ENCODE results near the gene VLDLR.

Gene VLDLR

GRCh38 chr9:2638871-2639673 lies 17.5 kb downstream of the VLDLR start:
- TF ChIP-seq GABPA (IDR thresholded peaks at IDR 0.05; ENCODE audit: low read depth) (no peak), POLR2AphosphoS5 (IDR thresholded peaks at IDR 0.05; ENCODE audit: low read depth) (no peak), SPI1 (IDR thresholded peaks at IDR 0.05; ENCODE audit: borderline replicate concordance, low read depth) (no peak), REST (IDR thresholded peaks at IDR 0.05; ENCODE audit: insufficient replicate concordance, low read depth) (no peak), CTCF (IDR thresholded peaks at IDR 0.05; ENCODE audit: insufficient read depth, low read length) (no peak)

GRCh38 chr9:2639786-2640185 lies 18.2 kb downstream of the VLDLR start:
- H3K4me3 ChIP-seq (replicated peaks; ENCODE audit: insufficient read depth, low read length) = no peak overlapping the region
- H3K27me3 ChIP-seq (ENCODE audit: insufficient read depth, poor library complexity, severe bottlenecking) = no peaks in the 10 kb centered on the region
- H3K27ac ChIP-seq (replicated peaks) = no peak overlapping the region
- no peak for TF ChIP-seq GABPA (IDR thresholded peaks at IDR 0.05; ENCODE audit: low read depth)
- no peak for TF ChIP-seq REST (IDR thresholded peaks at IDR 0.05; ENCODE audit: insufficient replicate concordance, low read depth)
- DNase-seq (ENCODE audit: low read depth in 1 of 2, low spot score in 1 of 2) = no peak

More at GRCh38 chr9:2638871-2639673, 17.5 kb downstream of the VLDLR start:
- Histone ChIP-seq H3K27ac (replicated peaks) (no peak overlapping the region), H3K4me3 (replicated peaks; ENCODE audit: insufficient read depth, low read length) (no peak overlapping the region), H3K27me3 (ENCODE audit: insufficient read depth, poor library complexity, severe bottlenecking) (no peaks in the 10 kb centered on the region)
- no peak for DNase-seq (ENCODE audit: low read depth in 1 of 2, low spot score in 1 of 2)

DNA sequence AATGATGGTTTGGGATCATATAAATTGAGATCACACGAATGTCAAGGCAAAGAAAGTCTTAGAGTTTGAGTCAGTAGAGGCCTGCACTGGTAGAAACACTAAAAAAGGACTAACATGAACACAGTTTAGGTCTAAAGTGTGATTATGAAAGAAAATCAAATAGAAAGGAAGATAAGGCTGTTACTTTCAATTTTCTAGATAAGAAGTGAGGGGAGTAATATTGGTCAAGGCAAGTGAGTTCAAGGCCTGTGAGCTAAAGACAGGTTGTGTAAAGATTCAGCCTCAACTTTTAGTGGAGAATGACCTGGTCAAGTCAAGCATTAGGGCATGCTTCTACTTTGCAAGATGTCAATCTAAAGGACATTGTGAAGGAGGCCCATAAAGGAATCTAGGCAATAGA lies 19.0 kb downstream of the VLDLR start:
- Histone ChIP-seq H3K27me3 (ENCODE audit: insufficient read depth, poor library complexity, severe bottlenecking) (no peaks in the 10 kb centered on the region), H3K4me3 (replicated peaks; ENCODE audit: insufficient read depth, low read length) (no peak overlapping the region), H3K27ac (replicated peaks) (no peak overlapping the region)
- no peak for DNase-seq (ENCODE audit: low read depth in 1 of 2, low spot score in 1 of 2)
- TF ChIP-seq SPI1 (IDR thresholded peaks at IDR 0.05; ENCODE audit: borderline replicate concordance, low read depth) (no peak), GABPA (IDR thresholded peaks at IDR 0.05; ENCODE audit: low read depth) (no peak), CTCF (IDR thresholded peaks at IDR 0.05; ENCODE audit: insufficient read depth, low read length) (no peak), REST (IDR thresholded peaks at IDR 0.05; ENCODE audit: insufficient replicate concordance, low read depth) (no peak), POLR2AphosphoS5 (IDR thresholded peaks at IDR 0.05; ENCODE audit: low read depth) (no peak)

Data from HL-60 (cell line).